H1 (cell line): ENCODE data around the gene SGSH. TPM values are rescaled to one million over a fixed set of nuclear protein-coding genes. Genes with fewer than 3 reads are reported as not detected.

Experiments
- CTCF ChIA-PET: fragments of 300-600 bp; sonication (Branson Sonifier 250); formaldehyde crosslinking; loops from one replicate; lab custom pipeline; 2021; ENCODE audit not compliant: partially characterized antibody; lab: Charles Lee
- POLR2A ChIA-PET: fragments of 300-600 bp; sonication (Branson Sonifier 250); formaldehyde crosslinking; loops from one replicate; lab custom pipeline; 2021; ENCODE audit warnings: inconsistent platforms; ENCODE audit not compliant: partially characterized antibody; lab: Charles Lee
- DNase-seq, 2 experiments: peaks; one replicate each; pipeline versions ENCODE4 v3.0.0 to v3.0.0-alpha.2; 2010 to 2022; ENCODE audit warnings: low spot score in 2 of 2, low read depth in 1 of 2, mixed read lengths in 1 of 2
- FAIRE-seq: peaks from 2 replicates; lab custom pipeline; 2011; peaks lifted over from hg19 to GRCh38; lab: Jason Lieb, UNC
- H2AFZ ChIP-seq: 2 replicates; pipeline ENCODE4 v1.8.1; 2012; ENCODE audit warnings: low read length, inconsistent platforms
- H2AK5ac ChIP-seq: 2 replicates; pipeline ENCODE4 v1.6.1; 2013; ENCODE audit warnings: low read depth, low read length
- H2BK120ac ChIP-seq: replicated peaks from 2 replicates; pipeline ENCODE3; 2013; ENCODE audit warnings: low read depth, low read length, inconsistent platforms
- H2BK12ac ChIP-seq: 2 replicates; pipeline ENCODE4 v1.6.1; 2013; ENCODE audit warnings: low read depth, low read length
- H2BK15ac ChIP-seq: 2 replicates; pipeline ENCODE4 v1.6.1; 2013; ENCODE audit warnings: low read length
- H2BK20ac ChIP-seq: 2 replicates; pipeline ENCODE4 v1.6.1; 2013; ENCODE audit warnings: low read length
- H2BK5ac ChIP-seq: 2 replicates; pipeline ENCODE4 v1.6.1; 2013; ENCODE audit warnings: low read depth, low read length
- H3K14ac ChIP-seq: 2 replicates; pipeline ENCODE4 v1.6.1; 2013; ENCODE audit warnings: inconsistent platforms; ENCODE audit not compliant: insufficient read length
- H3K18ac ChIP-seq: 2 replicates; pipeline ENCODE4 v1.6.1; 2013; ENCODE audit warnings: low read length; ENCODE audit errors: extremely low read depth
- H3K23ac ChIP-seq: 2 replicates; pipeline ENCODE4 v1.6.1; 2013; ENCODE audit warnings: inconsistent platforms; ENCODE audit not compliant: insufficient read length
- H3K23me2 ChIP-seq: 2 replicates; pipeline ENCODE4 v1.6.1; 2013; ENCODE audit warnings: low read depth, low read length
- H3K27ac ChIP-seq: 2 replicates; pipeline ENCODE4 v1.6.1; 2011; ENCODE audit warnings: low read depth, low read length, inconsistent platforms
- H3K27me3 ChIP-seq, 4 experiments: replicated peaks in 1 of 4; 1 replicate in 1 of 4; 2 replicates in 3 of 4; pipeline versions ENCODE4 v1.6.1 to v1.8.1; 2011 to 2013; ENCODE audit warnings: low read length in 3 of 4, mild to moderate bottlenecking in 3 of 4, inconsistent platforms in 2 of 4, mixed read lengths in 2 of 4, moderate library complexity in 1 of 4; ENCODE audit not compliant: control insufficient read depth in 3 of 4, insufficient read depth in 3 of 4; ENCODE audit errors: extremely low read depth in 1 of 4
- H3K36me3 ChIP-seq, 4 experiments: 2 replicates each; pipeline versions ENCODE4 v1.6.1 to v1.8.1; 2011 to 2013; ENCODE audit warnings: mild to moderate bottlenecking in 4 of 4, low read length in 3 of 4, moderate library complexity in 2 of 4, control low read depth in 1 of 4, inconsistent platforms in 1 of 4; ENCODE audit not compliant: insufficient read depth in 4 of 4, control insufficient read depth in 2 of 4
- H3K4ac ChIP-seq: replicated peaks from 2 replicates; pipeline ENCODE3; 2013; ENCODE audit warnings: low read length, low read depth, mixed read lengths, inconsistent platforms; ENCODE audit not compliant: insufficient read length
- H3K4me1 ChIP-seq, 4 experiments: replicated peaks in 1 of 4; 1 replicate in 1 of 4; 2 replicates in 3 of 4; pipeline versions ENCODE4 v1.6.1 to v1.8.1; 2011 to 2013; ENCODE audit warnings: low read length in 3 of 4, inconsistent platforms in 2 of 4, mixed read lengths in 1 of 4; ENCODE audit not compliant: insufficient read depth in 4 of 4, control insufficient read depth in 3 of 4
- H3K4me2 ChIP-seq, 2 experiments: 2 replicates each; pipeline versions ENCODE4 v1.6.1 to v1.8.1; 2011 to 2013; ENCODE audit warnings: low read depth in 2 of 2, low read length in 2 of 2, control low read depth in 1 of 2, inconsistent platforms in 1 of 2, mild to moderate bottlenecking in 1 of 2; ENCODE audit not compliant: insufficient read depth in 1 of 2
- H3K4me3 ChIP-seq, 4 experiments: fragments of 200-600, 300-600 bp in 1 of 4; sonication (generic), shearing (Covaris generic), sonication (Bioruptor Twin) in 1 of 4; 2 replicates each; pipeline versions ENCODE4 v1.5.1 to v1.8.1; 2011 to 2016; ENCODE audit warnings: low read length in 4 of 4, low read depth in 3 of 4, control low read depth in 2 of 4, inconsistent platforms in 2 of 4, mild to moderate bottlenecking in 2 of 4, mixed read lengths in 1 of 4, moderate library complexity in 1 of 4; ENCODE audit not compliant: insufficient read depth in 2 of 4; ENCODE audit errors: extremely low read depth in 1 of 4
- H3K56ac ChIP-seq: replicated peaks from 2 replicates; pipeline ENCODE3; 2013; ENCODE audit warnings: low read depth, mild to moderate bottlenecking, mixed read lengths, low read length, inconsistent platforms; ENCODE audit not compliant: insufficient read length
- H3K79me1 ChIP-seq: 2 replicates; pipeline ENCODE4 v1.6.1; 2013; ENCODE audit warnings: low read depth, low read length, control low read depth
- H3K79me2 ChIP-seq, 2 experiments: 2 replicates each; pipeline versions ENCODE4 v1.6.1 to v1.8.1; 2012 to 2013; ENCODE audit warnings: low read length in 2 of 2, mild to moderate bottlenecking in 2 of 2, inconsistent platforms in 1 of 2; ENCODE audit not compliant: insufficient read depth in 2 of 2, control insufficient read depth in 1 of 2
- H3K9ac ChIP-seq, 4 experiments: replicated peaks in 1 of 4; 1 replicate in 1 of 4; 2 replicates in 3 of 4; pipeline versions ENCODE4 v1.6.1 to v1.8.1; 2011 to 2013; ENCODE audit warnings: low read depth in 3 of 4, low read length in 3 of 4, control low read depth in 2 of 4, mild to moderate bottlenecking in 2 of 4, moderate library complexity in 2 of 4, inconsistent platforms in 1 of 4; ENCODE audit errors: extremely low read depth in 1 of 4
- H3K9me3 ChIP-seq, 2 experiments: 2 replicates each; pipeline versions ENCODE4 v1.6.1 to v1.8.1; 2012 to 2013; ENCODE audit warnings: mild to moderate bottlenecking in 2 of 2, moderate library complexity in 2 of 2, control low read depth in 1 of 2, inconsistent platforms in 1 of 2, low read depth in 1 of 2, low read length in 1 of 2, mixed read lengths in 1 of 2; ENCODE audit not compliant: insufficient read depth in 2 of 2
- H4K20me1 ChIP-seq, 2 experiments: replicated peaks in 1 of 2; 2 replicates each; pipeline versions ENCODE3 to v1.8.1; 2011 to 2013; ENCODE audit warnings: inconsistent platforms in 2 of 2, low read length in 2 of 2, mild to moderate bottlenecking in 1 of 2; ENCODE audit not compliant: insufficient read depth in 2 of 2, control insufficient read depth in 1 of 2
- H4K5ac ChIP-seq: 2 replicates; pipeline ENCODE4 v1.6.1; 2013; ENCODE audit warnings: low read length, low read depth, mixed read lengths, inconsistent platforms; ENCODE audit not compliant: insufficient read length
- H4K8ac ChIP-seq: 2 replicates; pipeline ENCODE4 v1.8.0; 2013; ENCODE audit warnings: mild to moderate bottlenecking, moderate library complexity, low read length, inconsistent platforms; ENCODE audit not compliant: insufficient read depth; ENCODE audit errors: extremely low read depth
- H4K91ac ChIP-seq: replicated peaks from 2 replicates; pipeline ENCODE3; 2013; ENCODE audit warnings: low read length, mixed read lengths, inconsistent platforms; ENCODE audit not compliant: insufficient read length
- CEBPB ChIP-seq: IDR thresholded peaks from 2 replicates; pipeline ENCODE4 v1.6.1; 2012; ENCODE audit warnings: low read depth, low read length
- HDAC2 ChIP-seq, 2 experiments: fragments of 300-600 bp in 1 of 2; sonication (generic) in 1 of 2; IDR thresholded peaks; 2 replicates each; pipeline ENCODE4 v1.6.1; 2011 to 2012; ENCODE audit warnings: low read depth in 2 of 2, low read length in 2 of 2, mild to moderate bottlenecking in 2 of 2, moderate library complexity in 2 of 2, borderline replicate concordance in 1 of 2, inconsistent platforms in 1 of 2
- KDM5A ChIP-seq: fragments of 200-600 bp; IDR thresholded peaks from 2 replicates; pipeline ENCODE4 v1.7.1; 2012; ENCODE audit warnings: mild to moderate bottlenecking, low read length, inconsistent platforms, mixed read lengths
- RBBP5 ChIP-seq: IDR thresholded peaks from 2 replicates; pipeline ENCODE4 v1.7.1; 2012; ENCODE audit warnings: low read depth, mild to moderate bottlenecking, inconsistent platforms, low read length, moderate library complexity, borderline replicate concordance
- TCF12 ChIP-seq: IDR thresholded peaks from 2 replicates; pipeline ENCODE4 v1.6.1; 2011; ENCODE audit warnings: low read depth, mild to moderate bottlenecking, low read length
- WGBS, 2 experiments: shearing (Covaris generic) in 1 of 2; methylation state at CpG; one replicate each; pipeline versions ENCODE4 v1.1.6 to v1.1.7; 2013 to 2015; ENCODE audit warnings: low lambda C conversion rate in 2 of 2, mixed read lengths in 2 of 2, inconsistent platforms in 1 of 2, low coverage in 1 of 2, missing lambda C conversion rate in 1 of 2; ENCODE audit not compliant: insufficient replicate concordance in 2 of 2, insufficient coverage in 1 of 2, insufficient read length in 1 of 2; ENCODE audit errors: extremely low coverage in 1 of 2, missing lambda C conversion rate in 1 of 2; 5-methylcytosine and 5-hydroxymethylcytosine counted together
- polyA plus RNA-seq, 7 experiments: library from polyadenylated mRNA; depleted of rRNA in 3 of 7; stranded (reverse) in 5 of 7; unstranded in 2 of 7; fragments of >200 nt in 5 of 7; fragments of 200-250 nt in 2 of 7; gene quantifications; 1 replicate in 5 of 7; 2 replicates in 1 of 7; 4 replicates in 1 of 7; pipeline versions ENCODE4 v1.2.1 to v1.2.3, GENCODE V29; 2011 to 2013; ENCODE audit warnings: missing spikeins in 2 of 7, mixed read lengths in 2 of 7
- total RNA-seq: library from RNA; stranded (reverse); fragmentation: NEBNext Ultra II Directional; extraction: Animal tissue kit (Norgen Biotek cat#: 25700); gene quantifications from 2 replicates; pipeline ENCODE4 v1.2.1, GENCODE V29; 2021
- TF ChIP-seq, protein P1 (sequence below): IDR thresholded peaks from 2 replicates; pipeline ENCODE4 v1.6.1; 2011; ENCODE audit warnings: low read depth, mild to moderate bottlenecking, low read length; ENCODE audit not compliant: insufficient read depth
- TF ChIP-seq, protein P2 (sequence below): IDR thresholded peaks from 2 replicates; pipeline ENCODE4 v1.6.1; 2012; ENCODE audit warnings: inconsistent platforms
- TF ChIP-seq, protein P3 (sequence below): IDR thresholded peaks from 2 replicates; pipeline ENCODE4 v1.6.1; 2011; ENCODE audit warnings: low read length, improper control_type of control experiment

SGSH gene
- total and polyA plus RNA-seq, 2 of the 8 experiments (the other 6 are each of a cell fraction or from before 2014, with no cell fraction given) = 18.0 to 19.6 TPM

DNA sequence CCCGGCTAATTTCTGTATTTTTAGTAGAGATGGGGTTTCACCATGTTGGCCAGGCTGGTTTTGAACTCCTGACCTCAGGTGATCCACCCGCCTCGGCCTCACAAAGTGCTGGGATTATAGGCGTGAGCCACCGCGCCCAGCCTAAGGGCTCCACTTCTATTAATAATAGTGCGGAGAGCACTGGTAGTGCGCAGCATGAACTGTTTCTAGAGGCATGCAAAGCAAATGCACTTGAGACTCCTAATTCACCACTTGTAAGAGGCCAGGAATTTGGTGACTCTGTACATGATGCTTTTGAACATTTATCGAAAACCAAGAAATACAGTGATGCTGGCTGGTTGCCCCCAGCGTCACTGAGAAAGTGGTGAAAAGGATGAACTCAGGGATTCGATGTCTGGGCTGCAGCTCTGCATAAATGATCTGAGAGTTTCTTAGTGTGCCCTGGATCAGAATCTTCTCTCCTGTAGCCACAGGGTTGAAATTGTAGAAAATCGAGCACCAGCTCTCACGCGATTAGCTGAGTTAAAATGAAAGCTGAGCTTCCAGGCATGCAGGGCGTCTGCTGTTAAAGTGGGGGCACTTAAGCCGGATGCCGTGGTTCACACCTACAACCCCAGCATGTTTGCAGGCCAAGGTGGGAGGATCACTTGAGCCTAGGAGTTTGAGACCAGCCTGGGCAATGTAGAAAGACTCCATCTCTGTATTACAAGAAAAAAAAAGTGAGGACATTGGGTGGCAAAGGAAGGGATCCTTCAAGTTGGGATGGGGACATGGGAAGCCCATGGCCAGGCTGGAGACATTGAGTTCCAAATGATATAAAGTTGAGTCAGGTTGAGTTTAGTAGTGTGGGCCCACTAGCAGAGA, 45.3 kb upstream of the SGSH start:
- no peak overlapping the region for H3K23ac ChIP-seq
- no peak overlapping the region for H3K9ac ChIP-seq
- H3K36me3 ChIP-seq = peaks cover 0 to 9% (median 3%) of the 10 kb centered on the region in 4 experiments; a peak in 4 of 8 replicates
- no peak overlapping the region for H2AFZ ChIP-seq
- no peak overlapping the region for H3K18ac ChIP-seq
- no peak overlapping the region for H3K4me2 ChIP-seq
- H3K27ac ChIP-seq = no peak overlapping the region
- H2BK12ac ChIP-seq = no peak overlapping the region
- no peak overlapping the region for H2AK5ac ChIP-seq
- H2BK120ac ChIP-seq = no peak overlapping the region
- H3K9me3 ChIP-seq = no peaks in the 10 kb centered on the region
- 0 out of 2 replicates have a peak, but pooled peaks cover 3% of the 10 kb centered on the region for H3K79me1 ChIP-seq
- 95% methylated on average over 17 of the region's 17 CpGs; no CpG with 5 or more reads in 1 of the 2 experiments for WGBS, 2 experiments
- ChIA-PET POLR2A (interaction anchor here (1.2 to 4.9 kb wide), 4 partner anchors 7 to 55 kb away, joined by 3 to 63 read pairs (median 6); no protein-coding TSS in a partner anchor), CTCF (interaction anchor here (1.4 to 1.7 kb wide), 3 partner anchors 19 to 96 kb away, joined by 3 to 7 read pairs (median 5); no protein-coding TSS in a partner anchor)
- no peak overlapping the region for H3K4me3 ChIP-seq
- no peak overlapping the region for H3K4ac ChIP-seq
- peaks cover 4% of the 10 kb centered on the region; the same call in 1 of the 2 replicates for H3K23me2 ChIP-seq
- H2BK20ac ChIP-seq = no peak overlapping the region
- H3K14ac ChIP-seq = no peak overlapping the region
- FAIRE-seq = no peak
- no peak overlapping the region for H4K5ac ChIP-seq
- DNase-seq = no peak
- peaks cover 12 to 28% (median 21%) of the 10 kb centered on the region in 4 experiments for H3K4me1 ChIP-seq
- H4K91ac ChIP-seq = no peak overlapping the region
- no peak overlapping the region for H2BK5ac ChIP-seq
- peaks cover 0 to 10% of the 10 kb centered on the region in 2 experiments; a peak in 2 of 4 replicates for H3K79me2 ChIP-seq
- H2BK15ac ChIP-seq = no peak overlapping the region
- no peak overlapping the region for H4K8ac ChIP-seq
- peaks cover 0 to 4% of the 10 kb centered on the region in 2 experiments for H4K20me1 ChIP-seq
- no peaks in the 10 kb centered on the region for H3K27me3 ChIP-seq
- no peak overlapping the region for H3K56ac ChIP-seq
- TF ChIP-seq HDAC2 (IDR thresholded peaks at IDR 0.05; ENCODE audit: borderline replicate concordance in 1 of 2, low read depth in 2 of 2, low read length in 2 of 2) (no peak), RBBP5 (no peak), KDM5A (no peak), TCF12 (no peak), CEBPB (no peak)
- TF ChIP-seq, protein P1, sequence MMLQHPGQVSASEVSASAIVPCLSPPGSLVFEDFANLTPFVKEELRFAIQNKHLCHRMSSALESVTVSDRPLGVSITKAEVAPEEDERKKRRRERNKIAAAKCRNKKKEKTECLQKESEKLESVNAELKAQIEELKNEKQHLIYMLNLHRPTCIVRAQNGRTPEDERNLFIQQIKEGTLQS = no peak
- TF ChIP-seq, protein P2, sequence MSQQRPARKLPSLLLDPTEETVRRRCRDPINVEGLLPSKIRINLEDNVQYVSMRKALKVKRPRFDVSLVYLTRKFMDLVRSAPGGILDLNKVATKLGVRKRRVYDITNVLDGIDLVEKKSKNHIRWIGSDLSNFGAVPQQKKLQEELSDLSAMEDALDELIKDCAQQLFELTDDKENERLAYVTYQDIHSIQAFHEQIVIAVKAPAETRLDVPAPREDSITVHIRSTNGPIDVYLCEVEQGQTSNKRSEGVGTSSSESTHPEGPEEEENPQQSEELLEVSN = no peak
- TF ChIP-seq, protein P3, sequence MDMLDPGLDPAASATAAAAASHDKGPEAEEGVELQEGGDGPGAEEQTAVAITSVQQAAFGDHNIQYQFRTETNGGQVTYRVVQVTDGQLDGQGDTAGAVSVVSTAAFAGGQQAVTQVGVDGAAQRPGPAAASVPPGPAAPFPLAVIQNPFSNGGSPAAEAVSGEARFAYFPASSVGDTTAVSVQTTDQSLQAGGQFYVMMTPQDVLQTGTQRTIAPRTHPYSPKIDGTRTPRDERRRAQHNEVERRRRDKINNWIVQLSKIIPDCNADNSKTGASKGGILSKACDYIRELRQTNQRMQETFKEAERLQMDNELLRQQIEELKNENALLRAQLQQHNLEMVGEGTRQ = no peak
